GM13977 (cell line): ENCODE measurements around the gene ERICH2.

Experiments
- DNase-seq: peaks from one replicate; pipeline ENCODE4 v3.0.0; 2012; ENCODE audit warnings: low spot score
- in situ Hi-C: fragments of 300-500 bp; cut with MboI; formaldehyde crosslinking; loops from one replicate; pipeline ENCODE4 v1.12.0; 2022; ENCODE audit warnings: low sequenced_read_pairs, low pct_unique_long_range_greater_than_20kb, mixed read lengths, inconsistent platforms; ENCODE audit not compliant: unreplicated experiment
- TF ChIP-seq, protein P1 (sequence below): IDR thresholded peaks from 2 replicates; pipeline ENCODE4 v1.5.1; 2012; ENCODE audit warnings: mild to moderate bottlenecking, control low read depth; ENCODE audit not compliant: insufficient read depth; ENCODE audit errors: extremely low read depth, missing control alignments

The ERICH2 gene

DNA sequence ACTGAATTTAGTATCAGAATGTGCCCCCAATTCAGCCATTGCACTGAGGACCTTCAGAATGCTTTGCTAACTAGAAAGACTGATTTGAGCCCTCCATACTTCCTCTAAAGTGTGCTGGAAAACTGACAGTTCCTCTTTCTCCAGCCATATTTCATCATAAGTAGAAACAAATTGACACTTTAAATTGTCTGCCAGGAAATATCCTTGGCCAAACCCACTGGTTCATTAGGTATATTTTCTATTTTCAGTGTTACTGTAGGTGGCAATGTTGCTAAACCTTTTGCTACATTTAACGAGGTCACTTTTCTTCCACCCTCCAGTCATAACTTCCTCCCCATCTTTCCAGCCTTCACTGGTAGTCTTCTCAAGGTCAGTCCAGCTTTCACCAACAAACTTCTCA, 33.5 kb upstream of the ERICH2 start:
- in situ Hi-C loops: no loop called here
- no peak for DNase-seq
- TF ChIP-seq, protein P1, sequence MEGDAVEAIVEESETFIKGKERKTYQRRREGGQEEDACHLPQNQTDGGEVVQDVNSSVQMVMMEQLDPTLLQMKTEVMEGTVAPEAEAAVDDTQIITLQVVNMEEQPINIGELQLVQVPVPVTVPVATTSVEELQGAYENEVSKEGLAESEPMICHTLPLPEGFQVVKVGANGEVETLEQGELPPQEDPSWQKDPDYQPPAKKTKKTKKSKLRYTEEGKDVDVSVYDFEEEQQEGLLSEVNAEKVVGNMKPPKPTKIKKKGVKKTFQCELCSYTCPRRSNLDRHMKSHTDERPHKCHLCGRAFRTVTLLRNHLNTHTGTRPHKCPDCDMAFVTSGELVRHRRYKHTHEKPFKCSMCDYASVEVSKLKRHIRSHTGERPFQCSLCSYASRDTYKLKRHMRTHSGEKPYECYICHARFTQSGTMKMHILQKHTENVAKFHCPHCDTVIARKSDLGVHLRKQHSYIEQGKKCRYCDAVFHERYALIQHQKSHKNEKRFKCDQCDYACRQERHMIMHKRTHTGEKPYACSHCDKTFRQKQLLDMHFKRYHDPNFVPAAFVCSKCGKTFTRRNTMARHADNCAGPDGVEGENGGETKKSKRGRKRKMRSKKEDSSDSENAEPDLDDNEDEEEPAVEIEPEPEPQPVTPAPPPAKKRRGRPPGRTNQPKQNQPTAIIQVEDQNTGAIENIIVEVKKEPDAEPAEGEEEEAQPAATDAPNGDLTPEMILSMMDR: no peak

- no peak for DNase-seq
- TF ChIP-seq, protein P1: no peak
- in situ Hi-C loops: no loop called here
These were observed 32.8 kb upstream of the ERICH2 start for GRCh38 chr2:170737406-170737805.

GRCh38 chr2:170737821-170738220, 32.4 kb upstream of the ERICH2 start:
- in situ Hi-C loops: no loop called here
- TF ChIP-seq, protein P1: no peak
- DNase-seq: no peak

- no peak for DNase-seq
- TF ChIP-seq, protein P1: no peak
- in situ Hi-C loops: no loop called here
These were observed 31.1 kb upstream of the ERICH2 start for GRCh38 chr2:170739048-170739447.

- in situ Hi-C loops: no loop called here
These were observed 30.6 kb upstream of the ERICH2 start for GRCh38 chr2:170739507-170740046.

DNA sequence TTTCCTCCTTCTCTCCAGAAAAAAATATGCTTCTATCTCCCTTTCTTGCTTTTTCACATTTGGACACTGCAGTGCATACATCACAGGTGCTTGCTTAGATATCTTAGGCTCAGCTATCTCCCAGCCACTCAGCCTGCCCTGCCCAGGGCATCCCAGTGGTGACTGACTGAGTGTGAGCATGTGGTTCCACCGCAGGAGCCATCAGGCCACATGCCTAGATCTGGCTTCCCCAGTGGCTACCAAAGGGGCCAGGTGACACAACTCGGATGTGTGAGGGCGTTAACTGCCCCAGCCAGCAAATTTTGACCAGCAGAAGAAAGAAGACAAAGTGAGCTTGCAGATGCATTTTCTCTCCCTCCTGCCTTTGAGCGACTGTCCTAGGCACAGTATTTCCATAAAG, 29.5 kb upstream of the ERICH2 start:
- TF ChIP-seq, protein P1: no peak
- DNase-seq: no peak
- in situ Hi-C loops: no loop called here

More at GRCh38 chr2:170739507-170740046, 30.6 kb upstream of the ERICH2 start:
- no peak for DNase-seq
- TF ChIP-seq, protein P1: no peak

- in situ Hi-C loops: no loop called here
- DNase-seq: no peak
- TF ChIP-seq, protein P1: no peak
These were observed 28.2 kb upstream of the ERICH2 start for GRCh38 chr2:170742000-170742399.
